Myometrial cell (primary cell): ENCODE results near the gene TCAF1. TPM values are rescaled to one million over a fixed set of nuclear protein-coding genes. Genes with fewer than 3 reads are reported as not detected.

Source experiments
- total RNA-seq: library from RNA; depleted of rRNA; stranded (reverse); fragments of >200 nt; gene quantifications from 2 replicates; pipeline ENCODE4 v1.2.3, GENCODE V29; 2015

The TCAF1 gene
- total RNA-seq, result 47.3 and 68.1 TPM in 2 replicates

GRCh38 chr7:143901668-143902331, at the start of gene TCAF1:
Gene TCAF1, minus strand, starts transcription at chr7:143902176. Its CDS starts 25,568 bp downstream, at chr7:143876608.

GRCh38 chr7:143934526-143935325, 32.8 kb upstream of the TCAF1 start, which contains the start of gene OR2F2:
Gene OR2F2, plus strand, starts transcription at chr7:143935233. Its CDS starts 0 bp downstream, at chr7:143935233.

Other genes starting within 250 kb of the TCAF1 start
- gene CTAGE6, start 144.5 kb downstream of the TCAF1 start, total RNA-seq, result 0.35 TPM in 1 of 2 replicates, not detected in the other
- not detected in 2 replicates for gene OR2F2, start 33.1 kb upstream of the TCAF1 start, total RNA-seq
- gene OR2F1, start 52.7 kb upstream of the TCAF1 start, total RNA-seq, result not detected in 2 replicates
- gene OR6B1, start 98.1 kb upstream of the TCAF1 start, total RNA-seq, result not detected in 2 replicates
- gene OR2A5, start 146.8 kb upstream of the TCAF1 start, total RNA-seq, result not detected in 2 replicates
- gene OR2A25, start 167.6 kb upstream of the TCAF1 start, total RNA-seq, result not detected in 2 replicates
- gene OR2A12, start 184.1 kb upstream of the TCAF1 start, total RNA-seq, result not detected in 2 replicates
- gene OR2A2, start 207.4 kb upstream of the TCAF1 start, total RNA-seq, result not detected in 2 replicates
- gene OR2A14, start 221.0 kb upstream of the TCAF1 start, total RNA-seq, result not detected in 2 replicates